Caco-2 (cell line): Measurements from ENCODE around the gene CMTM7. TPM values are rescaled to one million over a fixed set of nuclear protein-coding genes. Genes with fewer than 3 reads are reported as not detected.

Experiments used
- BruUV-seq: library from RNA; stranded (reverse); fragments of 400-500 nt; replicated peaks from 2 replicates; lab custom pipeline; 2021; lab: Mats Ljungman, UMichigan
- CTCF ChIA-PET: fragments of 300-600 bp; sonication (Branson Sonifier 250); formaldehyde crosslinking; loops from one replicate; lab custom pipeline; 2022; ENCODE audit warnings: antibody characterized with exemption; lab: Charles Lee
- POLR2A ChIA-PET: fragments of 300-600 bp; sonication (Branson Sonifier 250); formaldehyde crosslinking; loops from one replicate; lab custom pipeline; 2022; ENCODE audit warnings: antibody characterized with exemption; lab: Charles Lee
- DNase-seq, 2 experiments: peaks; one replicate each; pipeline versions ENCODE4 v3.0.0 to v3.0.0-alpha.2; 2020 to 2022
- H3K27me3 ChIP-seq: replicated peaks from 2 replicates; pipeline ENCODE4 v1.6.0; 2011; ENCODE audit warnings: low read length; ENCODE audit not compliant: control insufficient read depth, insufficient read depth
- H3K36me3 ChIP-seq: 2 replicates; pipeline ENCODE4 v1.5.1; 2011; ENCODE audit warnings: low read length; ENCODE audit not compliant: control insufficient read depth, insufficient read depth
- H3K4me1 ChIP-seq: fragments of 250-450 bp; sonication (Bioruptor Pico); 2 replicates; pipeline ENCODE4 v1.5.1; 2020; ENCODE audit warnings: mild to moderate bottlenecking
- H3K4me3 ChIP-seq: 2 replicates; pipeline ENCODE4 v1.5.1; 2011; ENCODE audit warnings: low read depth, mild to moderate bottlenecking, control low read depth, low read length
- H3K9me3 ChIP-seq: fragments of 250-450 bp; sonication (Bioruptor Pico); 2 replicates; pipeline ENCODE4 v1.5.1; 2020; ENCODE audit warnings: mild to moderate bottlenecking, moderate library complexity
- H3K27ac Mint-ChIP-seq: one replicate; pipeline ENCODE4 v1.8.0; 2022; ENCODE audit warnings: mixed read lengths; ENCODE audit not compliant: unreplicated experiment
- H3K27me3 Mint-ChIP-seq: one replicate; pipeline ENCODE4 v1.8.0; 2022; ENCODE audit warnings: mixed read lengths; ENCODE audit not compliant: insufficient read depth, unreplicated experiment
- H3K36me3 Mint-ChIP-seq: one replicate; pipeline ENCODE4 v1.8.0; 2022; ENCODE audit warnings: mild to moderate bottlenecking, mixed read lengths; ENCODE audit not compliant: insufficient read depth, unreplicated experiment
- H3K4me1 Mint-ChIP-seq: one replicate; pipeline ENCODE4 v1.8.0; 2022; ENCODE audit warnings: low read depth, mixed read lengths; ENCODE audit not compliant: unreplicated experiment
- H3K4me3 Mint-ChIP-seq: one replicate; pipeline ENCODE4 v1.8.0; 2022; ENCODE audit warnings: mild to moderate bottlenecking, moderate library complexity, mixed read lengths; ENCODE audit not compliant: unreplicated experiment
- H3K9me3 Mint-ChIP-seq: one replicate; pipeline ENCODE4 v1.8.0; 2022; ENCODE audit warnings: mixed read lengths; ENCODE audit not compliant: unreplicated experiment
- intact Hi-C: fragments of 100-400 bp; cut with micrococcal nuclease; formaldehyde crosslinking; loops from one replicate; pipeline ENCODE4 v1.10.0; 2022; ENCODE audit not compliant: unreplicated experiment
- total RNA-seq: library from RNA; stranded (reverse); gene quantifications from 2 replicates; pipeline ENCODE4 v1.2.3, GENCODE V29; 2022
- TF ChIP-seq, protein P1 (sequence below), 2 experiments: fragments of 200-600 bp in 1 of 2; IDR thresholded peaks; 1 replicate in 1 of 2; 2 replicates in 1 of 2; pipeline versions ENCODE4 v1.5.1 to v1.8.0; 2011 to 2022; ENCODE audit warnings: antibody characterized with exemption in 1 of 2, control low read depth in 1 of 2, inconsistent platforms in 1 of 2, low read depth in 1 of 2, low read length in 1 of 2, mild to moderate bottlenecking in 1 of 2, moderate library complexity in 1 of 2; ENCODE audit not compliant: insufficient read depth in 1 of 2, severe bottlenecking in 1 of 2, unreplicated experiment in 1 of 2

CMTM7 gene
- total RNA-seq, 1 experiment from 2014 or later = 27.0 TPM

DNA sequence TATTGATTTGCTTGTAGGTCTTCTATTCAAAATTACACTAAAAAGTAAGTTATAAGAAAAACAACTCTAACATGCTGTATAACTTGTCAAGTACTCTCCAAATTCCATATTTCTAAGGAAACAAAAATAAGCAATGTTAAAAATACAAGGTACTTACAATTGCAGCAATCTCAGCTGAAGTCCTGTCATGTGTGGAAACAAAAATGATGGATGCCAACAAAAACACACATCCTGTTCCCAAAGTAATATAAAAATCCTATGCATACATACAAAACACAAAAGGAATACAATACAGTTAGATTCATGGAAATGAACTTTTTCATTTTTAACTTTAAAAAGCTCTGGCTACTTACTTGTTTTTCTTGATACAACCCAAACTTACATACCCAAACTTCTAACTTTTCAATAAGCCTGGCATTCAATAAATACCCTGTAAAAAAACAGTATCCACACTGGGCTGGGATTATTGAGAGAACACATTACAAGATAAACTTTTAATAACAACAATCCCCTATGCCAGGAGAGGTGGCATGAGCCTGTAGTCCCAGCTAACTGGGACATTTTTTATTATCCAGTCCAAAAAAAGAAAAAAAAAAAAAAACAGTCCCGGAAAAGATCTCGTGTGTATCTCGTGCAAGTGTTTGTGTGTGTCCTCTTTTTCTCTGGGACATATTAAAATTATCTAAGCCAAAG is 96.3 kb downstream of the CMTM7 start:
- no TSS peak for BruUV-seq
- Histone ChIP-seq H3K27me3 (no peaks in the 10 kb centered on the region), H3K4me3 (no peak overlapping the region), H3K4me1 (peaks cover 3% of the 10 kb centered on the region), H3K36me3 (no peaks in the 10 kb centered on the region), H3K9me3 (no peaks in the 10 kb centered on the region)
- TF ChIP-seq, protein P1, sequence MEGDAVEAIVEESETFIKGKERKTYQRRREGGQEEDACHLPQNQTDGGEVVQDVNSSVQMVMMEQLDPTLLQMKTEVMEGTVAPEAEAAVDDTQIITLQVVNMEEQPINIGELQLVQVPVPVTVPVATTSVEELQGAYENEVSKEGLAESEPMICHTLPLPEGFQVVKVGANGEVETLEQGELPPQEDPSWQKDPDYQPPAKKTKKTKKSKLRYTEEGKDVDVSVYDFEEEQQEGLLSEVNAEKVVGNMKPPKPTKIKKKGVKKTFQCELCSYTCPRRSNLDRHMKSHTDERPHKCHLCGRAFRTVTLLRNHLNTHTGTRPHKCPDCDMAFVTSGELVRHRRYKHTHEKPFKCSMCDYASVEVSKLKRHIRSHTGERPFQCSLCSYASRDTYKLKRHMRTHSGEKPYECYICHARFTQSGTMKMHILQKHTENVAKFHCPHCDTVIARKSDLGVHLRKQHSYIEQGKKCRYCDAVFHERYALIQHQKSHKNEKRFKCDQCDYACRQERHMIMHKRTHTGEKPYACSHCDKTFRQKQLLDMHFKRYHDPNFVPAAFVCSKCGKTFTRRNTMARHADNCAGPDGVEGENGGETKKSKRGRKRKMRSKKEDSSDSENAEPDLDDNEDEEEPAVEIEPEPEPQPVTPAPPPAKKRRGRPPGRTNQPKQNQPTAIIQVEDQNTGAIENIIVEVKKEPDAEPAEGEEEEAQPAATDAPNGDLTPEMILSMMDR (IDR thresholded peaks at IDR 0.05; ENCODE audit: insufficient read depth in 1 of 2, low read depth in 1 of 2, low read length in 1 of 2, severe bottlenecking in 1 of 2, unreplicated experiment in 1 of 2) = no peak
- Mint-ChIP-seq H3K4me1 (peaks cover 9% of the 10 kb centered on the region), H3K27me3 (no peaks in the 10 kb centered on the region), H3K27ac (no peak overlapping the region), H3K36me3 (peaks cover 12% of the 10 kb centered on the region), H3K9me3 (no peaks in the 10 kb centered on the region), H3K4me3 (no peak overlapping the region)
- ChIA-PET CTCF (no interaction called here), POLR2A (no interaction called here)
- DNase-seq = no peak
- intact Hi-C loops = no loop called here

DNA sequence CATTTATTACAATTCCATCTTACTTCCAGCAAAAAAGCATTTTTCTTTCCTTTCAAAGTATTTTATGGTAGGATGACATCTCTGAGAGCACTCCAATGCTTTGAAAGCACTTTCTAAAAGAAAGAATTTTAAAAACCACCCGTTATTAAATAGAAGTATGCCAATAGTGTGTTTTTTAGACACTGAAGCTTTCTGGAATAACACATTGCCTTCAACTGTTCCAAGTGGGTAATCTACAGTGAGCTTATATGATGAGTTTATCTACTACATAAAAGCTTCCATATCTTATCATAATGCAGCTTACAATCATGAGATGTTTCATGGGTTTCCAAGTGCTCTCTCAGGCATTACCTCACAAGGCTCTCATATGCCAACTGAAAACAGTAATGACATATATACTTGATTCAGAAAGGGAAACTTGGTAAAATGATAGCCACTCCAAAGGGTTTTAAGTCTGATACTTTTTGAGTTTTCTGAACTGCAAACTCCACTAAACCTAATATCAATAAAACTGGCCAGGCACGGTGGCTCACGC is 96.9 kb downstream of the CMTM7 start:
- ChIA-PET CTCF (no interaction called here), POLR2A (no interaction called here)
- no peaks in the 10 kb centered on the region for H3K36me3 ChIP-seq
- peaks cover 10% of the 10 kb centered on the region for H3K4me1 ChIP-seq
- DNase-seq = no peak
- TF ChIP-seq, protein P1 (IDR thresholded peaks at IDR 0.05; ENCODE audit: insufficient read depth in 1 of 2, low read depth in 1 of 2, low read length in 1 of 2, severe bottlenecking in 1 of 2, unreplicated experiment in 1 of 2) = no peak
- Mint-ChIP-seq H3K27me3 (no peaks in the 10 kb centered on the region), H3K36me3 (peaks cover 12% of the 10 kb centered on the region), H3K4me3 (no peak overlapping the region), H3K27ac (no peak overlapping the region), H3K4me1 (peaks cover 9% of the 10 kb centered on the region), H3K9me3 (no peaks in the 10 kb centered on the region)
- H3K27me3 ChIP-seq = no peaks in the 10 kb centered on the region
- no peaks in the 10 kb centered on the region for H3K9me3 ChIP-seq
- intact Hi-C loops = no loop called here
- no peak overlapping the region for H3K4me3 ChIP-seq
- BruUV-seq = no TSS peak

DNA sequence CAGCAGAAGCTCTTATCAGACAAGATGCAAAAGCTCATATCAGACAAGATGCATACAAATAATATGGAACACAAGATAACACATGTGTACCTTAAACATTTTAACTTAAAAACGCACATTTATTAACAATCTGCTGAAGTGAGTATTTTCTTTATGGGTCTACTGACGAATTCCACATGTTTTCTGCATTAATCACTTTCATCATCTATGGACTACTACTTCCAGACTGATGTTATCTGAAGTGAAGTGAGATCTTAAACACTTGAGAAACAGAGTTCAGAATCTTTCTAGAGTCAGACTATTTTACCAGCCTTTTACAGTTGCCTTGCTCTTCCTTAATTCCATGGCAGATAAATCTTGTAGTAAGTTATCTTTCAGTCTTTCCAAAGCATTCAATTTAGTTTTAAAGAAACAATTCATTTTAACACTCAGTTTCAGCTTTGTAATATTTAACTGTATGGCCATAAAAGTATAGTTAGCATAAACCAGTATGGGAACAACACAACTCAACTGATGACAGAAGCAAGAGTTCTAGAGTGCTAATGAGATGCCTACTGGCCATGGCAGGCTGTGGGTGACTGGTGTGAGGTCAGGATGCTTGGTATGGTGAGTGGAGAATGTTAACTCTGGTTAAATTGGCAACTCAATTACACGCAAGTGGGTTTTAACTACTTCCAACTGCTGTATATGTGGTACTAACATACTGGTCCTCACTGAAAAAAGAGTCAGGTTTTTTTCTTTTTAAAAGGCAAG is 101.2 kb downstream of the CMTM7 start:
- Mint-ChIP-seq H3K36me3 (peaks cover 9% of the 10 kb centered on the region), H3K4me1 (peaks cover 9% of the 10 kb centered on the region), H3K4me3 (no peak overlapping the region), H3K27me3 (no peaks in the 10 kb centered on the region), H3K27ac (no peak overlapping the region), H3K9me3 (no peaks in the 10 kb centered on the region)
- H3K4me1 ChIP-seq = peaks cover 38% of the 10 kb centered on the region
- ChIA-PET CTCF (no interaction called here), POLR2A (no interaction called here)
- H3K27me3 ChIP-seq = no peaks in the 10 kb centered on the region
- H3K9me3 ChIP-seq = no peaks in the 10 kb centered on the region
- TF ChIP-seq, protein P1 (IDR thresholded peaks at IDR 0.05; ENCODE audit: insufficient read depth in 1 of 2, low read depth in 1 of 2, low read length in 1 of 2, severe bottlenecking in 1 of 2, unreplicated experiment in 1 of 2) = no peak
- intact Hi-C loops = no loop called here
- no TSS peak for BruUV-seq
- DNase-seq = no peak
- H3K36me3 ChIP-seq = no peaks in the 10 kb centered on the region
- no peak overlapping the region for H3K4me3 ChIP-seq
